Measurements from ENCODE around the gene FHL1. TPM values are rescaled to one million over a fixed set of nuclear protein-coding genes. Genes with fewer than 3 reads are reported as not detected.

Gene FHL1
- total RNA-seq, 4 donors from 2014 or later, result 693 to 4,057 (median 1,828) TPM

GRCh38 chrX:136162827-136163570 lies 15.7 kb downstream of the FHL1 start:
- TF ChIP-seq, protein P1, sequence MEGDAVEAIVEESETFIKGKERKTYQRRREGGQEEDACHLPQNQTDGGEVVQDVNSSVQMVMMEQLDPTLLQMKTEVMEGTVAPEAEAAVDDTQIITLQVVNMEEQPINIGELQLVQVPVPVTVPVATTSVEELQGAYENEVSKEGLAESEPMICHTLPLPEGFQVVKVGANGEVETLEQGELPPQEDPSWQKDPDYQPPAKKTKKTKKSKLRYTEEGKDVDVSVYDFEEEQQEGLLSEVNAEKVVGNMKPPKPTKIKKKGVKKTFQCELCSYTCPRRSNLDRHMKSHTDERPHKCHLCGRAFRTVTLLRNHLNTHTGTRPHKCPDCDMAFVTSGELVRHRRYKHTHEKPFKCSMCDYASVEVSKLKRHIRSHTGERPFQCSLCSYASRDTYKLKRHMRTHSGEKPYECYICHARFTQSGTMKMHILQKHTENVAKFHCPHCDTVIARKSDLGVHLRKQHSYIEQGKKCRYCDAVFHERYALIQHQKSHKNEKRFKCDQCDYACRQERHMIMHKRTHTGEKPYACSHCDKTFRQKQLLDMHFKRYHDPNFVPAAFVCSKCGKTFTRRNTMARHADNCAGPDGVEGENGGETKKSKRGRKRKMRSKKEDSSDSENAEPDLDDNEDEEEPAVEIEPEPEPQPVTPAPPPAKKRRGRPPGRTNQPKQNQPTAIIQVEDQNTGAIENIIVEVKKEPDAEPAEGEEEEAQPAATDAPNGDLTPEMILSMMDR (IDR thresholded peaks at IDR 0.05; ENCODE audit: low read depth), result no peak

DNA sequence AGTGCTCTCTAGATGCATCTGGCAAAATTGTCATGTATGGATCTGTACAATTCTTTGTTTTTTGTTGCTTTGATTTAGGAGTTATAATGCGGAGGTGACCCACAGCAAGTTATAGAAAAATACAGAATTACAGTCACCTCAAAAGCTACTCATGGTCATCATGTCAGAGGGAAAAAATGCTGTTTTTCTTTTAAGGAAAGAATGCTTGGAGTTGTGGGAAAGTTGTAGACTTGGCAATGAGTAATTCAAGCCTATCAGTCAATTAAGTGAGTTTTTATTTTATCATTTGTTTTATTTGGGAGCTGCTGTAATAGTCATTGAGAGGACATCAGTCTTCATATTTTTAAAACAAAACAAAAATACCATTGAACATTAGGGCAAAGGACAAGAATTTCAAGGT lies 16.4 kb downstream of the FHL1 start:
- TF ChIP-seq, protein P1 (IDR thresholded peaks at IDR 0.05; ENCODE audit: low read depth), result no peak

GRCh38 chrX:136165406-136165805 lies 18.1 kb downstream of the FHL1 start:
- TF ChIP-seq, protein P1 (IDR thresholded peaks at IDR 0.05; ENCODE audit: low read depth), result no peak

DNA sequence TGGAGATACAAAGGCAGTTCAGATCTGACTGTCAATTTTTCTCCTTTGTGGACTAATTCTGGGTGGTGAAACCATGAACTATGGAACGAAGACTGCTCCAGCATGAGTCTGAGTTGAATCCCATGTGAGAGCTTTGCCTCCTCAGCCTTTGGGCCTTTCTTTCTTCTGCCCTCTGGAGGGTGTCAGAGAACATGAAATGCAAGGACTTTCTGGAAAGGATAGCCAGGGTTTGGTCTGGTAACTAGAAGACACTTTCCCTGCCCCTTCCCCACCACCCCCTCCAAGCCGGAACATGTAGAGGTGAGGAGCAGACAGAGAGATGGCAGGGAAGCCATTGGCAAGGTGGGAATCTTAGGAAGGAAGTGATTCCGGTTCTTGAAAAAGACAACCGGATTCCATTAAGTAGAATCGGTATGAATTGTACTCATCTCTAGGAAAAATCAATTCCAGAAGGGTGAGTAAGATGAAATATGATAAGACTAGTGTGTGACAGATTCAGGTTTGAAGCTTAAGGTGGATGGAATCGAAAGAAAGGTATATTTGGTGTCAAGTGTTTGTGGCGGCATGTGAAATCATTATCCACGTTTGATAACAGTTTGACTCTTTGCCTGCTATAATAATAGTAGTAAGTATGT lies 19.0 kb downstream of the FHL1 start:
- TF ChIP-seq, protein P1 (IDR thresholded peaks at IDR 0.05; ENCODE audit: low read depth), result no peak

DNA sequence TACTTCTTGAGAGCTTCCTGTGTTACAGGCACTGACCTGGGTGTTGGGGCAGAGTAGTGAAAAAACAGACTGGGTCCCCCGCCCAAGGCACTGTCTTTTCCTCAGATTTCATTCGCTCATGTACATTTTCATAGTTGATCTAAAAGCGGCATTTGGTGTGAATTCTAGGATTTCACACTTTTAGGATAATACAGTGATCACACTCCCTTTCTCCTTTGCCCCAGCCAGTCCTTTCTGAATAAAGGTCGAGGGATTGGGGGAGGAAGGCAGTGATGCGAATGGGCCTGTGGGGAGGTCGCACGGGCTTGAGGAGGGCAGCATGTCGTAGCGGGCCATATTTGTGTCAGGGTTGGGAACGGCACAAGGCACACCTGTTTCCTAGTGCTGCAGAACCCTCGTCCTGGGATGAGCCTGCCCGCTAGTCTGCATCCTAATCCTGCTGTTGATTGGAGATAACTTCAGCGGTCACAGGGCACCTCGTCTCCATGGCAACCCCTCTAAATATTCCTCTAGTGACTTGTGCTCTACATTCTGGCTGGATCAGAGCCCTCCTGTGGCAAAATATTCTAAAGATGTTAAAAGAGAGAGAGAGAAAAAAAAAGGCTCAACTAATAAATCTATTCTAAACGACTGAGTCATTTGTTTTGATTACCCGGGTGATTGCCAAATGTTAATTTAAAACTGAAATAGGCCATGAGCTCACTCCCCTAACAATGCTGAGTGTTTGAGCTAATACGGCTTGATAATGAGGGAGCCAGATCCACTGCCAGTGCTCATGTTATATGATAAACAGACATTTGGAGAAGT lies 21.8 kb downstream of the FHL1 start:
- TF ChIP-seq, protein P1 (IDR thresholded peaks at IDR 0.05; ENCODE audit: low read depth), result no peak

DNA sequence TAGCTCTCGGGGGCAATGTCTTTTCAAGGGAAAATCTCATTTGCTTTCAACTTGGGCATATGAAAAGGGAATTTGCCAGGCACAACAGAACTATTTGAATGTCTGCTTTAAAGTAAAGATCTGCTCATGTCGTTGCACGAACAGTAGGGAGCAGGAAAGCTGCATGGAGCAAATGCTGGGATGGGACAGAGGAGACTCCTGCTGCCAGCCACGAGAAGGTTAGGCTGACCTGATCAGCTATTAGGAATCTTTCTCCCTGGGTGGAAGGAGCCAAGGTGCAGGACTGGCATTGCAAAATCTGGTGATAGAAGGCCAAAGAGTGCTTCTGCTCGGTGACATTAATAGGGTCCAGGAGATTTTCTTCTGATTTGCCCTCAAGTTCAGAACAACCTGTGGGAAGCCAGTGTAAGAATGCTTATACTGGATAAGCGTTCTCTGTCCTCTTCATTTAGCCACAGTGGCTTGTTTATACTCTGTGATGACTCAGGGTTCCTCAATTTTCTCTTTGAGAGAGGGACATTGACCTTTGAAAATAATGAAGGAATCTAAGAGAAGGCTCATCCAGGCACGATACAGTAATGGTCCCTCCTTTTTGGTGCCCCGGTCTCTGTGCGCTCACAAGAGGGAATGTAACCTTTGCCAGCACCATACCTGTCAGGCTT lies 22.9 kb downstream of the FHL1 start:
- TF ChIP-seq, protein P1 (IDR thresholded peaks at IDR 0.05; ENCODE audit: low read depth), result no peak
